ENCODE results near the gene SDR42E2. TPM values are rescaled to one million over a fixed set of nuclear protein-coding genes. Genes with fewer than 3 reads are reported as not detected.

The SDR42E2 gene
- total RNA-seq, 1 experiment from 2014 or later: not detected

DNA sequence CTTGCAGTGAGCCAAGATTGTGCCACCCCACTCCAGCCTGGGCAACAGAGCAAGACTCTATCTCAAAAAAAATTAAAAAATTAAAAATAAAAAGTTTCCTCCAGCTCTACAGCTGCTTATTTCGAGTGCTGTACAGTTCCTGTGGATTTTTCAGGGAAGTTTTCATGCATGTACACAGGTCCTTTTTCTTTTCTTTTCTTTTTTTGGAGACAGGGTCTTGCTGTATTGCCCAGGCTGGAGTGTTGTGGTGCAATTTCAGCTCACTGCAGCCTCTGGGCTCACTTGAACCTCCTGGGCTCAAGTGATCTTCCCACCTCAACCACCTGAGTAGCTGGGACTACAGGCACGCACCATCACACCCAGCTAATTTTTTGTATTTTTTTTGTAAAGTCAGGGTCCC, 59.7 kb downstream of the SDR42E2 start:
- CTCF ChIA-PET: no interaction called here
- H3K9me2 ChIP-seq (replicated peaks; ENCODE audit: low read length): no peaks in the 10 kb centered on the region
- H3K4me2 ChIP-seq (ENCODE audit: low read length): no peak overlapping the region
- no peaks in the 10 kb centered on the region for H3F3A ChIP-seq (ENCODE audit: low read length, unreplicated experiment)
- peaks cover 3% of the 10 kb centered on the region; the same call in 1 of the 2 replicates for H3K36me3 ChIP-seq (ENCODE audit: low read depth, low read length)
- intact Hi-C loops (cut with micrococcal nuclease): no loop called here
- DNase-seq: no peak
- POLR2A ChIA-PET (ENCODE audit: unreplicated experiment): no interaction called here
- no peaks in the 10 kb centered on the region for H3K4me1 ChIP-seq (ENCODE audit: insufficient read depth, low read length)
- no peaks in the 10 kb centered on the region for H4K20me1 ChIP-seq (ENCODE audit: low read length)
- H3K4me3 ChIP-seq (ENCODE audit: low read length): no peak overlapping the region
- H3K27ac ChIP-seq (ENCODE audit: low read length): no peak overlapping the region
- no peak overlapping the region for H3K9ac ChIP-seq (ENCODE audit: low read length)
- no peaks in the 10 kb centered on the region for H3K9me3 ChIP-seq (ENCODE audit: low read length)
- no peaks in the 10 kb centered on the region for H3K79me2 ChIP-seq (ENCODE audit: low read length)
- ATAC-seq: no peak
- H2AFZ ChIP-seq (ENCODE audit: low read length): no peak overlapping the region
- no TSS peak for BruUV-seq (replicated peaks)
- H3K27me3 ChIP-seq (ENCODE audit: low read length): no peaks in the 10 kb centered on the region
- TF ChIP-seq EZH2phosphoT487 (IDR thresholded peaks at IDR 0.05; ENCODE audit: borderline replicate concordance, low read length) (no peak), EZH2 (IDR thresholded peaks at IDR 0.05; ENCODE audit: low read length, unreplicated experiment) (no peak)
- TF ChIP-seq, protein P1, sequence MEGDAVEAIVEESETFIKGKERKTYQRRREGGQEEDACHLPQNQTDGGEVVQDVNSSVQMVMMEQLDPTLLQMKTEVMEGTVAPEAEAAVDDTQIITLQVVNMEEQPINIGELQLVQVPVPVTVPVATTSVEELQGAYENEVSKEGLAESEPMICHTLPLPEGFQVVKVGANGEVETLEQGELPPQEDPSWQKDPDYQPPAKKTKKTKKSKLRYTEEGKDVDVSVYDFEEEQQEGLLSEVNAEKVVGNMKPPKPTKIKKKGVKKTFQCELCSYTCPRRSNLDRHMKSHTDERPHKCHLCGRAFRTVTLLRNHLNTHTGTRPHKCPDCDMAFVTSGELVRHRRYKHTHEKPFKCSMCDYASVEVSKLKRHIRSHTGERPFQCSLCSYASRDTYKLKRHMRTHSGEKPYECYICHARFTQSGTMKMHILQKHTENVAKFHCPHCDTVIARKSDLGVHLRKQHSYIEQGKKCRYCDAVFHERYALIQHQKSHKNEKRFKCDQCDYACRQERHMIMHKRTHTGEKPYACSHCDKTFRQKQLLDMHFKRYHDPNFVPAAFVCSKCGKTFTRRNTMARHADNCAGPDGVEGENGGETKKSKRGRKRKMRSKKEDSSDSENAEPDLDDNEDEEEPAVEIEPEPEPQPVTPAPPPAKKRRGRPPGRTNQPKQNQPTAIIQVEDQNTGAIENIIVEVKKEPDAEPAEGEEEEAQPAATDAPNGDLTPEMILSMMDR (conservative IDR thresholded peaks at IDR 0.05; ENCODE audit: low read depth, low read length): no peak

DNA sequence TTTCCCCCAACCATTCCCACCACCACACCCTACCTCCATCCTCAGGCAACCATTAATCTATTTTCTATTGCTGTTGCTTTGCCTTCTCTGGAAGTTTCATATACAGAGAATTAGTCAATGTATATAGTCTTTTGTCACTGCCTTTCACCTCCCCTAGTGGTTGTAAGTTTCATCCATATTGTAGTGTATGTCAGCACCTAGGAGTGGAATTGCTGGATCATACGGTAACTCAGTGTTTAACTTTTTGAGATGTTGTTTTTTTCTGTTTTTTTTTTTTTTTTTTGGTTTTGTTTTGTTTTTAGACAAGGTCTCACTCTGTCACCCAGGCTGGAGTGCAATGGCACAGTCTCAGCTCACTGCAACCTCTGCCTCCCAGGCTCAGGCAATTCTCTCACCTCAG, 60.7 kb downstream of the SDR42E2 start:
- Histone ChIP-seq H3K4me1 (ENCODE audit: insufficient read depth, low read length) (no peaks in the 10 kb centered on the region), H2AFZ (ENCODE audit: low read length) (no peak overlapping the region), H3K27me3 (ENCODE audit: low read length) (no peaks in the 10 kb centered on the region), H3K9me3 (ENCODE audit: low read length) (no peaks in the 10 kb centered on the region), H3K4me2 (ENCODE audit: low read length) (no peak overlapping the region), H3K9me2 (replicated peaks; ENCODE audit: low read length) (no peaks in the 10 kb centered on the region), H3K79me2 (ENCODE audit: low read length) (no peaks in the 10 kb centered on the region), H3K36me3 (ENCODE audit: low read depth, low read length) (no peaks in the 10 kb centered on the region), H3K9ac (ENCODE audit: low read length) (no peak overlapping the region), H3F3A (ENCODE audit: low read length, unreplicated experiment) (no peaks in the 10 kb centered on the region), H3K4me3 (ENCODE audit: low read length) (no peak overlapping the region), H4K20me1 (ENCODE audit: low read length) (no peaks in the 10 kb centered on the region), H3K27ac (ENCODE audit: low read length) (no peak overlapping the region)
- ChIA-PET CTCF (no interaction called here), POLR2A (ENCODE audit: unreplicated experiment) (no interaction called here)
- ATAC-seq (no peak), DNase-seq (no peak)
- BruUV-seq (replicated peaks): no TSS peak
- intact Hi-C loops (cut with micrococcal nuclease): no loop called here
- TF ChIP-seq EZH2 (IDR thresholded peaks at IDR 0.05; ENCODE audit: low read length, unreplicated experiment) (no peak), EZH2phosphoT487 (IDR thresholded peaks at IDR 0.05; ENCODE audit: borderline replicate concordance, low read length) (no peak)
- TF ChIP-seq, protein P1 (conservative IDR thresholded peaks at IDR 0.05; ENCODE audit: low read depth, low read length): no peak

DNA sequence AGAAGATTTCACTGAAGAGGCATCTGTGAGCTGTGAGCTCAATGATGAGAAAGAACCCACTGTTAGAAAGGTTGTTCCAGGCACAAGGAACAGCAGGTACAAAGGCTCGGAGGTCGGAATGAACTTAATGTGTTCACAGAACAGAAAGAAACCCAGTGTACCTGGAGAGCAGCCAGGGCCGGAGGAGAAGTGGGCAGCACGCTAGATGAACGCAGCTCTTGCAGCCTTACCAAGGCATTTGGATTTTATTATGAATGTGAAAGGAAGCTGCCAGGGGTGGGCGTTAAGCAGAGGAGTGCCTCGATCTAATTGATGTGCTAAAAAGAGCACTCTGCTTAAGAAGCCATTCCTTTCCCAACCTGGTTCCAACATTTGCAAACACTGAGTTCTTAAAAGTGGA, 62.8 kb downstream of the SDR42E2 start:
- H3K9me3 ChIP-seq (ENCODE audit: low read length): no peaks in the 10 kb centered on the region
- H3K27me3 ChIP-seq (ENCODE audit: low read length): no peaks in the 10 kb centered on the region
- no peak for ATAC-seq
- H3K9me2 ChIP-seq (replicated peaks; ENCODE audit: low read length): no peaks in the 10 kb centered on the region
- peaks cover 3% of the 10 kb centered on the region; the same call in 1 of the 2 replicates for H3K36me3 ChIP-seq (ENCODE audit: low read depth, low read length)
- intact Hi-C loops (cut with micrococcal nuclease): no loop called here
- no peaks in the 10 kb centered on the region for H4K20me1 ChIP-seq (ENCODE audit: low read length)
- no peaks in the 10 kb centered on the region for H3K4me1 ChIP-seq (ENCODE audit: insufficient read depth, low read length)
- H2AFZ ChIP-seq (ENCODE audit: low read length): no peak overlapping the region
- H3K27ac ChIP-seq (ENCODE audit: low read length): no peak overlapping the region
- H3K4me3 ChIP-seq (ENCODE audit: low read length): no peak overlapping the region
- POLR2A ChIA-PET (ENCODE audit: unreplicated experiment): no interaction called here
- H3K4me2 ChIP-seq (ENCODE audit: low read length): no peak overlapping the region
- CTCF ChIA-PET: no interaction called here
- H3K9ac ChIP-seq (ENCODE audit: low read length): no peak overlapping the region
- no peak for DNase-seq
- H3F3A ChIP-seq (ENCODE audit: low read length, unreplicated experiment): no peaks in the 10 kb centered on the region
- no peak for TF ChIP-seq EZH2 (IDR thresholded peaks at IDR 0.05; ENCODE audit: low read length, unreplicated experiment)
- TF ChIP-seq, protein P1 (conservative IDR thresholded peaks at IDR 0.05; ENCODE audit: low read depth, low read length): no peak
- no peak for TF ChIP-seq EZH2phosphoT487 (IDR thresholded peaks at IDR 0.05; ENCODE audit: borderline replicate concordance, low read length)
- BruUV-seq (replicated peaks): no TSS peak
- H3K79me2 ChIP-seq (ENCODE audit: low read length): no peaks in the 10 kb centered on the region
